WTC11 (cell line): ENCODE data around the gene NFX1. TPM values are rescaled to one million over a fixed set of nuclear protein-coding genes. Genes with fewer than 3 reads are reported as not detected.

Experiments used
- ATAC-seq: fragments of 200-7000 bp; cut with Tn5 transposase; 2 replicates; pipeline ENCODE4 v1.10.0; 2021; ENCODE audit warnings: mild to moderate bottlenecking, moderate library complexity
- CTCF ChIA-PET: fragments of 300-600 bp; sonication (Branson Sonifier 250); formaldehyde crosslinking; loops from one replicate; lab custom pipeline; 2021; ENCODE audit warnings: antibody characterized with exemption; lab: Charles Lee
- POLR2A ChIA-PET: fragments of 350-600 bp; sonication (Branson Sonifier 250); formaldehyde crosslinking; loops from one replicate; lab custom pipeline; 2021; ENCODE audit warnings: antibody characterized with exemption; lab: Charles Lee
- DNase-seq: peaks from one replicate; pipeline ENCODE4 v3.0.0; 2021; ENCODE audit warnings: low spot score
- H3K27ac Mint-ChIP-seq: 2 replicates; pipeline ENCODE4 v1.8.0; 2021; ENCODE audit warnings: mixed read lengths
- H3K27me3 Mint-ChIP-seq: 2 replicates; pipeline ENCODE4 v1.8.0; 2021; ENCODE audit warnings: low read depth, mild to moderate bottlenecking, moderate library complexity, mixed read lengths
- H3K36me3 Mint-ChIP-seq: 2 replicates; pipeline ENCODE4 v1.8.0; 2021; ENCODE audit warnings: mixed read lengths
- H3K4me1 Mint-ChIP-seq: 2 replicates; pipeline ENCODE4 v1.8.0; 2022; ENCODE audit warnings: mixed read lengths
- H3K4me3 Mint-ChIP-seq: 2 replicates; pipeline ENCODE4 v1.8.0; 2021; ENCODE audit warnings: mild to moderate bottlenecking, moderate library complexity, mixed read lengths
- H3K9me3 Mint-ChIP-seq: 2 replicates; pipeline ENCODE4 v1.8.0; 2021; ENCODE audit warnings: mixed read lengths
- AR ChIP-seq: fragments of 250-450 bp; sonication (Bioruptor Pico); IDR thresholded peaks from 2 replicates; pipeline ENCODE4 v1.9.0; 2021; ENCODE audit warnings: mild to moderate bottlenecking
- ATF2 ChIP-seq: sonication (generic); formaldehyde crosslinking; IDR thresholded peaks from 2 replicates; pipeline ENCODE4 v1.8.1; 2022; ENCODE audit warnings: low read depth, missing genetic modification reagents, borderline replicate concordance
- CBFB ChIP-seq: sonication (generic); formaldehyde crosslinking; IDR thresholded peaks from 2 replicates; pipeline ENCODE4 v1.8.1; 2022; ENCODE audit warnings: mild to moderate bottlenecking, low read depth, missing genetic modification reagents
- CTCF ChIP-seq: fragments of 200-600 bp; IDR thresholded peaks from 2 replicates; pipeline ENCODE4 v1.8.0; 2022; ENCODE audit warnings: antibody characterized with exemption
- E2F5 ChIP-seq: sonication (generic); formaldehyde crosslinking; IDR thresholded peaks from 2 replicates; pipeline ENCODE4 v1.8.1; 2022; ENCODE audit warnings: mild to moderate bottlenecking, moderate library complexity, missing genetic modification reagents
- ERG ChIP-seq: fragments of 250-450 bp; sonication (Bioruptor Pico); IDR thresholded peaks from 2 replicates; pipeline ENCODE4 v1.8.0; 2021; ENCODE audit warnings: mild to moderate bottlenecking
- ETV6 ChIP-seq: sonication (generic); formaldehyde crosslinking; IDR thresholded peaks from 2 replicates; pipeline ENCODE4 v1.8.1; 2022; ENCODE audit warnings: mild to moderate bottlenecking, missing genetic modification reagents
- GTF2I ChIP-seq: fragments of 250-450 bp; sonication (Bioruptor Pico); conservative IDR thresholded peaks from 2 replicates; pipeline ENCODE4 v1.4.0; 2021; ENCODE audit warnings: mild to moderate bottlenecking
- HMGXB4 ChIP-seq: sonication (generic); formaldehyde crosslinking; IDR thresholded peaks from 2 replicates; pipeline ENCODE4 v1.8.1; 2023; ENCODE audit warnings: mild to moderate bottlenecking, moderate library complexity, missing genetic modification reagents
- IRF1 ChIP-seq: sonication (generic); formaldehyde crosslinking; IDR thresholded peaks from 2 replicates; pipeline ENCODE4 v1.8.0; 2023; ENCODE audit warnings: missing genetic modification reagents
- IRF2 ChIP-seq: sonication (generic); formaldehyde crosslinking; IDR thresholded peaks from 2 replicates; pipeline ENCODE4 v1.8.0; 2022; ENCODE audit warnings: low read depth, missing genetic modification reagents, borderline replicate concordance
- JAZF1 ChIP-seq: fragments of 250-450 bp; sonication (Bioruptor Pico); IDR thresholded peaks from 2 replicates; pipeline ENCODE4 v1.9.0; 2021; ENCODE audit warnings: moderate library complexity, mild to moderate bottlenecking, inconsistent platforms
- KAT7 ChIP-seq: sonication (generic); formaldehyde crosslinking; IDR thresholded peaks from 2 replicates; pipeline ENCODE4 v1.8.1; 2023; ENCODE audit warnings: missing genetic modification reagents, mild to moderate bottlenecking, borderline replicate concordance
- NFATC4 ChIP-seq: fragments of 250-450 bp; sonication (Bioruptor Pico); IDR thresholded peaks from 2 replicates; pipeline ENCODE4 v1.9.0; 2021; ENCODE audit warnings: mild to moderate bottlenecking
- NFYB ChIP-seq: sonication (generic); formaldehyde crosslinking; conservative IDR thresholded peaks from 2 replicates; pipeline ENCODE4 v1.8.0; 2022; ENCODE audit warnings: low read depth, missing genetic modification reagents
- NR2C2 ChIP-seq: sonication (generic); formaldehyde crosslinking; IDR thresholded peaks from 2 replicates; pipeline ENCODE4 v1.8.0; 2022; ENCODE audit warnings: mild to moderate bottlenecking, missing genetic modification reagents
- OVOL2 ChIP-seq: fragments of 250-450 bp; sonication (Bioruptor Pico); IDR thresholded peaks from 2 replicates; pipeline ENCODE4 v1.9.0; 2021; ENCODE audit warnings: mild to moderate bottlenecking, borderline replicate concordance
- PRRX2 ChIP-seq: fragments of 250-450 bp; sonication (Bioruptor Pico); IDR thresholded peaks from 2 replicates; pipeline ENCODE4 v1.8.0; 2021; ENCODE audit warnings: mild to moderate bottlenecking
- RORB ChIP-seq: fragments of 250-450 bp; sonication (Bioruptor Pico); IDR thresholded peaks from 2 replicates; pipeline ENCODE4 v1.9.0; 2021; ENCODE audit warnings: mild to moderate bottlenecking
- ZBTB43 ChIP-seq: sonication (generic); formaldehyde crosslinking; IDR thresholded peaks from 2 replicates; pipeline ENCODE4 v1.8.1; 2023; ENCODE audit warnings: mild to moderate bottlenecking, missing genetic modification reagents
- ZNF138 ChIP-seq: sonication (generic); formaldehyde crosslinking; conservative IDR thresholded peaks from 2 replicates; pipeline ENCODE4 v1.8.1; 2022; ENCODE audit warnings: mild to moderate bottlenecking, moderate library complexity, missing genetic modification reagents
- ZNF232 ChIP-seq: sonication (generic); formaldehyde crosslinking; IDR thresholded peaks from 2 replicates; pipeline ENCODE4 v1.8.0; 2022; ENCODE audit warnings: mild to moderate bottlenecking, missing genetic modification reagents
- ZNF317 ChIP-seq: sonication (generic); formaldehyde crosslinking; IDR thresholded peaks from 2 replicates; pipeline ENCODE4 v1.8.1; 2023; ENCODE audit warnings: low read depth, mild to moderate bottlenecking, moderate library complexity, missing genetic modification reagents, borderline replicate concordance
- ZNF396 ChIP-seq: fragments of 250-450 bp; sonication (Bioruptor Pico); IDR thresholded peaks from 2 replicates; pipeline ENCODE4 v1.8.0; 2021; ENCODE audit warnings: mild to moderate bottlenecking, moderate library complexity, borderline replicate concordance
- ZNF671 ChIP-seq: fragments of 250-450 bp; sonication (Bioruptor Pico); IDR thresholded peaks from 2 replicates; pipeline ENCODE4 v1.8.0; 2021; ENCODE audit warnings: mild to moderate bottlenecking
- total RNA-seq: library from RNA; stranded (reverse); gene quantifications from 3 replicates; pipeline ENCODE4 v1.2.3, GENCODE V29; 2021

The NFX1 gene
- total RNA-seq, 1 experiment from 2014 or later = 30.9 TPM

GRCh38 chr9:33407061-33407460, 116.7 kb downstream of the NFX1 start:
- ATAC-seq (no peak), DNase-seq (no peak)
- Mint-ChIP-seq H3K36me3 (no peaks in the 10 kb centered on the region), H3K27me3 (no peaks in the 10 kb centered on the region; the same call in 1 of the 2 replicates), H3K4me3 (no peak overlapping the region), H3K27ac (no peak overlapping the region), H3K9me3 (peaks cover 7% of the 10 kb centered on the region; the same call in 1 of the 2 replicates), H3K4me1 (no peaks in the 10 kb centered on the region)
- ChIA-PET CTCF (interaction anchor here (0.9 to 1.0 kb wide), 2 partner anchors 8 to 26 kb away, joined by 3 to 5 read pairs; no protein-coding TSS in a partner anchor), POLR2A (no interaction called here)
- TF ChIP-seq KAT7 (CRISPR knock-in tag) (no peak), NFATC4 (CRISPR knock-in tag) (no peak), NFYB (no peak), CBFB (CRISPR knock-in tag) (no peak), ZNF396 (CRISPR knock-in tag) (no peak), ZNF317 (CRISPR knock-in tag) (no peak), ZNF232 (CRISPR knock-in tag) (no peak), ATF2 (no peak), E2F5 (no peak), AR (CRISPR knock-in tag) (no peak), CTCF (no peak), OVOL2 (CRISPR knock-in tag) (no peak), ZNF138 (no peak), ZNF671 (no peak), RORB (CRISPR knock-in tag) (no peak), ETV6 (CRISPR knock-in tag) (no peak), GTF2I (CRISPR knock-in tag) (no peak), NR2C2 (CRISPR knock-in tag) (no peak), ZBTB43 (CRISPR knock-in tag) (no peak), IRF2 (CRISPR knock-in tag) (no peak)

GRCh38 chr9:33408087-33408486, 117.8 kb downstream of the NFX1 start:
- no peak for ATAC-seq
- Mint-ChIP-seq H3K9me3 (peaks cover 7% of the 10 kb centered on the region; the same call in 1 of the 2 replicates), H3K27ac (no peak overlapping the region), H3K36me3 (no peaks in the 10 kb centered on the region), H3K27me3 (no peaks in the 10 kb centered on the region; the same call in 1 of the 2 replicates), H3K4me3 (no peak overlapping the region), H3K4me1 (no peaks in the 10 kb centered on the region)
- ChIA-PET POLR2A (no interaction called here), CTCF (interaction anchor here (0.7 to 1.1 kb wide), 4 partner anchors 27 to 58 kb away, joined by 3 to 5 read pairs (median 4); no protein-coding TSS in a partner anchor)
- no peak for DNase-seq
- TF ChIP-seq IRF1 (no peak), HMGXB4 (CRISPR knock-in tag) (no peak), PRRX2 (CRISPR knock-in tag) (no peak), JAZF1 (no peak), ERG (CRISPR knock-in tag) (no peak)
